Measurements from ENCODE around the gene PCDHA1. TPM values are rescaled to one million over a fixed set of nuclear protein-coding genes. Genes with fewer than 3 reads are reported as not detected.

The PCDHA1 gene
- total and polyA plus RNA-seq, 9 of the 15 experiments (the other 6 are each of a cell fraction or from before 2014, with no cell fraction given), result not detected

DNA sequence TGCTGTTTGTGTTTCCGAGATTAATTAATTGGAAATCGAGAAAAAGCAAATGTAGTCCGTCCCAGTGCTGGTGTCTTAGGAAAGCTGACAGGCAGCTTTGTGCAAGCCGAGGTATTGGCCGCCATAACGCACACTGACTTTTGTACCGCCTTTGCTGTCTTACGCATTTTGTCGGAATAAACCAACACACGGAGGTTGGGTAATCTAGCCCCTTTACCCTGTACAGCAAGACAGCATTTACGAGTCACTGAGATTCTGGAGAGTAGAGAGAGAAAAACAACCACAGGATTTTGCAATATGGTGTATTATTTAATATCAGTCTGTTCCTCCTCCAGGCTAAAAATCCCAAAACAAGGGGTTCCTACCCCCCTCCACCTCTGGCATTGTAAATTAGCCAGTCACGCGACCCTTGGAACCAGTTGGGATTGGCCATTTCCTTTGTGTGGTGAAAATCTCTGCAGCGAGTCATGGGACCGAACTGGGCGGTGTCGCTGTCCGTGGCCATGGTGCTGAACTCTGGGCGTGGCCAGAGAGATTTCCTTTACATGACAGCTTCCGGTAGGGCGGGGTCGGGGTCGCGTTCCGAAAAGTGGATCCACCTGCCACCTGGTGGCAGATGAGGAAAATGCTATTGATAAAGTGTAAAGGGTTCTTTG, 255.0 kb downstream of the PCDHA1 start (continued):
- TF ChIP-seq, protein P1, sequence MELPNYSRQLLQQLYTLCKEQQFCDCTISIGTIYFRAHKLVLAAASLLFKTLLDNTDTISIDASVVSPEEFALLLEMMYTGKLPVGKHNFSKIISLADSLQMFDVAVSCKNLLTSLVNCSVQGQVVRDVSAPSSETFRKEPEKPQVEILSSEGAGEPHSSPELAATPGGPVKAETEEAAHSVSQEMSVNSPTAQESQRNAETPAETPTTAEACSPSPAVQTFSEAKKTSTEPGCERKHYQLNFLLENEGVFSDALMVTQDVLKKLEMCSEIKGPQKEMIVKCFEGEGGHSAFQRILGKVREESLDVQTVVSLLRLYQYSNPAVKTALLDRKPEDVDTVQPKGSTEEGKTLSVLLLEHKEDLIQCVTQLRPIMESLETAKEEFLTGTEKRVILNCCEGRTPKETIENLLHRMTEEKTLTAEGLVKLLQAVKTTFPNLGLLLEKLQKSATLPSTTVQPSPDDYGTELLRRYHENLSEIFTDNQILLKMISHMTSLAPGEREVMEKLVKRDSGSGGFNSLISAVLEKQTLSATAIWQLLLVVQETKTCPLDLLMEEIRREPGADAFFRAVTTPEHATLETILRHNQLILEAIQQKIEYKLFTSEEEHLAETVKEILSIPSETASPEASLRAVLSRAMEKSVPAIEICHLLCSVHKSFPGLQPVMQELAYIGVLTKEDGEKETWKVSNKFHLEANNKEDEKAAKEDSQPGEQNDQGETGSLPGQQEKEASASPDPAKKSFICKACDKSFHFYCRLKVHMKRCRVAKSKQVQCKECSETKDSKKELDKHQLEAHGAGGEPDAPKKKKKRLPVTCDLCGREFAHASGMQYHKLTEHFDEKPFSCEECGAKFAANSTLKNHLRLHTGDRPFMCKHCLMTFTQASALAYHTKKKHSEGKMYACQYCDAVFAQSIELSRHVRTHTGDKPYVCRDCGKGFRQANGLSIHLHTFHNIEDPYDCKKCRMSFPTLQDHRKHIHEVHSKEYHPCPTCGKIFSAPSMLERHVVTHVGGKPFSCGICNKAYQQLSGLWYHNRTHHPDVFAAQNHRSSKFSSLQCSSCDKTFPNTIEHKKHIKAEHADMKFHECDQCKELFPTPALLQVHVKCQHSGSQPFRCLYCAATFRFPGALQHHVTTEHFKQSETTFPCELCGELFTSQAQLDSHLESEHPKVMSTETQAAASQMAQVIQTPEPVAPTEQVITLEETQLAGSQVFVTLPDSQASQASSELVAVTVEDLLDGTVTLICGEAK (IDR thresholded peaks at IDR 0.05), result peak; percentile 76
- TF ChIP-seq, protein P1 (CRISPR knock-in tag; IDR thresholded peaks at IDR 0.05), result no peak
- TF ChIP-seq WHSC1 (IDR thresholded peaks at IDR 0.05; ENCODE audit: low read length), result no peak
- TF ChIP-seq, protein P2, sequence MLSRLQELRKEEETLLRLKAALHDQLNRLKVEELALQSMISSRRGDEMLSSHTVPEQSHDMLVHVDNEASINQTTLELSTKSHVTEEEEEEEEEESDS (CRISPR knock-in tag; IDR thresholded peaks at IDR 0.05), result no peak
- no peak for TF ChIP-seq PHF20 (IDR thresholded peaks at IDR 0.05; ENCODE audit: partially characterized antibody)
- TF ChIP-seq RBM17 (IDR thresholded peaks at IDR 0.05; ENCODE audit: borderline replicate concordance, low read depth, low read length), result no peak
- no peak for TF ChIP-seq HMGN3 (IDR thresholded peaks at IDR 0.05; ENCODE audit: borderline replicate concordance, extremely low read depth, insufficient read length, low read depth, low read length)
- TF ChIP-seq, protein P3, sequence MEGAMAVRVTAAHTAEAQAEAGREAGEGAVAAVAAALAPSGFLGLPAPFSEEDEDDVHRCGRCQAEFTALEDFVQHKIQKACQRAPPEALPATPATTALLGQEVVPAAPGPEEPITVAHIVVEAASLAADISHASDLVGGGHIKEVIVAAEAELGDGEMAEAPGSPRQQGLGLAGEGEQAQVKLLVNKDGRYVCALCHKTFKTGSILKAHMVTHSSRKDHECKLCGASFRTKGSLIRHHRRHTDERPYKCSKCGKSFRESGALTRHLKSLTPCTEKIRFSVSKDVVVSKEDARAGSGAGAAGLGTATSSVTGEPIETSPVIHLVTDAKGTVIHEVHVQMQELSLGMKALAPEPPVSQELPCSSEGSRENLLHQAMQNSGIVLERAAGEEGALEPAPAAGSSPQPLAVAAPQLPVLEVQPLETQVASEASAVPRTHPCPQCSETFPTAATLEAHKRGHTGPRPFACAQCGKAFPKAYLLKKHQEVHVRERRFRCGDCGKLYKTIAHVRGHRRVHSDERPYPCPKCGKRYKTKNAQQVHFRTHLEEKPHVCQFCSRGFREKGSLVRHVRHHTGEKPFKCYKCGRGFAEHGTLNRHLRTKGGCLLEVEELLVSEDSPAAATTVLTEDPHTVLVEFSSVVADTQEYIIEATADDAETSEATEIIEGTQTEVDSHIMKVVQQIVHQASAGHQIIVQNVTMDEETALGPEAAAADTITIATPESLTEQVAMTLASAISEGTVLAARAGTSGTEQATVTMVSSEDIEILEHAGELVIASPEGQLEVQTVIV (CRISPR knock-in tag; IDR thresholded peaks at IDR 0.05; ENCODE audit: borderline replicate concordance), result no peak
- TF ChIP-seq, protein P4, sequence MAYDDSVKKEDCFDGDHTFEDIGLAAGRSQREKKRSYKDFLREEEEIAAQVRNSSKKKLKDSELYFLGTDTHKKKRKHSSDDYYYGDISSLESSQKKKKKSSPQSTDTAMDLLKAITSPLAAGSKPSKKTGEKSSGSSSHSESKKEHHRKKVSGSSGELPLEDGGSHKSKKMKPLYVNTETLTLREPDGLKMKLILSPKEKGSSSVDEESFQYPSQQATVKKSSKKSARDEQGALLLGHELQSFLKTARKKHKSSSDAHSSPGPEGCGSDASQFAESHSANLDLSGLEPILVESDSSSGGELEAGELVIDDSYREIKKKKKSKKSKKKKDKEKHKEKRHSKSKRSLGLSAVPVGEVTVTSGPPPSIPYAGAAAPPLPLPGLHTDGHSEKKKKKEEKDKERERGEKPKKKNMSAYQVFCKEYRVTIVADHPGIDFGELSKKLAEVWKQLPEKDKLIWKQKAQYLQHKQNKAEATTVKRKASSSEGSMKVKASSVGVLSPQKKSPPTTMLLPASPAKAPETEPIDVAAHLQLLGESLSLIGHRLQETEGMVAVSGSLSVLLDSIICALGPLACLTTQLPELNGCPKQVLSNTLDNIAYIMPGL (CRISPR knock-in tag; IDR thresholded peaks at IDR 0.05), result no peak
- TF ChIP-seq, protein P5, sequence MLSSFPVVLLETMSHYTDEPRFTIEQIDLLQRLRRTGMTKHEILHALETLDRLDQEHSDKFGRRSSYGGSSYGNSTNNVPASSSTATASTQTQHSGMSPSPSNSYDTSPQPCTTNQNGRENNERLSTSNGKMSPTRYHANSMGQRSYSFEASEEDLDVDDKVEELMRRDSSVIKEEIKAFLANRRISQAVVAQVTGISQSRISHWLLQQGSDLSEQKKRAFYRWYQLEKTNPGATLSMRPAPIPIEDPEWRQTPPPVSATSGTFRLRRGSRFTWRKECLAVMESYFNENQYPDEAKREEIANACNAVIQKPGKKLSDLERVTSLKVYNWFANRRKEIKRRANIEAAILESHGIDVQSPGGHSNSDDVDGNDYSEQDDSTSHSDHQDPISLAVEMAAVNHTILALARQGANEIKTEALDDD (IDR thresholded peaks at IDR 0.05), result no peak
- TF ChIP-seq, protein P6, sequence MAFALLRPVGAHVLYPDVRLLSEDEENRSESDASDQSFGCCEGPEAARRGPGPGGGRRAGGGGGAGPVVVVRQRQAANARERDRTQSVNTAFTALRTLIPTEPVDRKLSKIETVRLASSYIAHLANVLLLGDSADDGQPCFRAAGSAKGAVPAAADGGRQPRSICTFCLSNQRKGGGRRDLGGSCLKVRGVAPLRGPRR (CRISPR knock-in tag; IDR thresholded peaks at IDR 0.05), result no peak
- TF ChIP-seq ZBTB8A (IDR thresholded peaks at IDR 0.05; ENCODE audit: partially characterized antibody), result no peak

All from K562 (cell line).